BLaER1 treated with 17β-estradiol and CSF1 and Interleukin-3, amounts not matched to agents 10 nM and 100 nM (cell line): Measurements from ENCODE around the gene MTMR2.

Experiments
- H3K27ac ChIP-seq, 11 experiments: shearing (Covaris generic); formaldehyde crosslinking; 2 replicates each; pipeline ENCODE4 v1.8.1; 2022
- H3K27me3 ChIP-seq, 11 experiments: shearing (Covaris generic); formaldehyde crosslinking; 2 replicates each; pipeline ENCODE4 v1.8.1; 2022
- H3K36me3 ChIP-seq, 11 experiments: shearing (Covaris generic); formaldehyde crosslinking; 2 replicates each; pipeline ENCODE4 v1.8.1; 2022
- H3K4me1 ChIP-seq, 10 experiments: shearing (Covaris generic); formaldehyde crosslinking; 2 replicates each; pipeline ENCODE4 v1.8.1; 2022
- H3K4me2 ChIP-seq, 11 experiments: shearing (Covaris generic); formaldehyde crosslinking; 2 replicates each; pipeline ENCODE4 v1.8.1; 2022
- H3K4me3 ChIP-seq, 10 experiments: shearing (Covaris generic); formaldehyde crosslinking; 2 replicates each; pipeline ENCODE4 v1.8.1; 2022
- H3K9ac ChIP-seq, 11 experiments: shearing (Covaris generic); formaldehyde crosslinking; 2 replicates each; pipeline ENCODE4 v1.8.1; 2022
- H3K9me3 ChIP-seq, 11 experiments: shearing (Covaris generic); formaldehyde crosslinking; replicated peaks in 1 of 11; 2 replicates each; pipeline ENCODE4 v1.8.1; 2022
- H4K20me1 ChIP-seq, 11 experiments: shearing (Covaris generic); formaldehyde crosslinking; 2 replicates each; pipeline ENCODE4 v1.8.1; 2022
- Cebpa-rat ChIP-seq, 11 experiments: shearing (Covaris generic); IDR thresholded peaks; 2 replicates each; pipeline ENCODE4 v1.8.1; 2022

Gene MTMR2

GRCh38 chr11:95850137-95850536, 73.8 kb downstream of the MTMR2 start:
- Histone ChIP-seq H3K4me1 (no peaks in the 10 kb centered on the region), H3K4me3 (no peak overlapping the region), H3K27me3 (no peaks in the 10 kb centered on the region), H3K9ac (no peak overlapping the region), H3K27ac (no peak overlapping the region), H3K36me3 (peaks cover 13 to 72% (median 47%) of the 10 kb centered on the region in 11 experiments; a peak in 21 of 22 replicates), H3K9me3 (no peaks in the 10 kb centered on the region), H4K20me1 (0 out of 22 replicates have a peak, but pooled peaks cover 0 to 4% (median 0%) of the 10 kb centered on the region in 11 experiments), H3K4me2 (no peak overlapping the region)
- no peak for TF ChIP-seq Cebpa-rat (IDR thresholded peaks at IDR 0.05)

GRCh38 chr11:95849087-95849825, 74.7 kb downstream of the MTMR2 start:
- Histone ChIP-seq H3K4me2 (no peak overlapping the region), H3K4me1 (no peaks in the 10 kb centered on the region), H3K36me3 (peaks cover 22 to 72% (median 52%) of the 10 kb centered on the region in 11 experiments), H3K27me3 (no peaks in the 10 kb centered on the region), H3K9ac (no peak overlapping the region), H3K27ac (no peak overlapping the region), H3K4me3 (no peak overlapping the region), H4K20me1 (0 out of 22 replicates have a peak, but pooled peaks cover 0 to 4% (median 0%) of the 10 kb centered on the region in 11 experiments), H3K9me3 (no peaks in the 10 kb centered on the region)
- TF ChIP-seq Cebpa-rat (IDR thresholded peaks at IDR 0.05), result no peak

- no peak for TF ChIP-seq Cebpa-rat (IDR thresholded peaks at IDR 0.05)
- Histone ChIP-seq H3K36me3 (peaks cover 50 to 91% (median 69%) of the 10 kb centered on the region in 11 experiments), H3K9ac (no peak overlapping the region), H3K27me3 (no peaks in the 10 kb centered on the region), H3K4me2 (no peak overlapping the region), H3K4me3 (no peak overlapping the region), H3K27ac (no peak overlapping the region), H4K20me1 (0 out of 22 replicates have a peak, but pooled peaks cover 0 to 4% (median 0%) of the 10 kb centered on the region in 11 experiments), H3K9me3 (no peaks in the 10 kb centered on the region), H3K4me1 (no peaks in the 10 kb centered on the region)
These were observed 78.7 kb downstream of the MTMR2 start for GRCh38 chr11:95845167-95845566.

GRCh38 chr11:95835768-95836488, 88.0 kb downstream of the MTMR2 start:
- peaks cover 71 to 100% (median 93%) of the 10 kb centered on the region in 11 experiments for H3K36me3 ChIP-seq

GRCh38 chr11:95835351-95835750, 88.6 kb downstream of the MTMR2 start:
- Histone ChIP-seq H3K9me3 (no peaks in the 10 kb centered on the region), H3K4me2 (no peak overlapping the region), H3K4me3 (no peak overlapping the region), H3K36me3 (peaks cover 70 to 100% (median 94%) of the 10 kb centered on the region in 11 experiments), H3K27ac (no peak overlapping the region), H3K27me3 (no peaks in the 10 kb centered on the region), H3K9ac (no peak overlapping the region), H4K20me1 (no peaks in the 10 kb centered on the region; a peak in 2 of 22 replicates), H3K4me1 (no peaks in the 10 kb centered on the region)
- no peak for TF ChIP-seq Cebpa-rat (IDR thresholded peaks at IDR 0.05)

More at GRCh38 chr11:95835768-95836488, 88.0 kb downstream of the MTMR2 start:
- no peak overlapping the region for H3K9ac ChIP-seq
- H3K4me3 ChIP-seq, result no peak overlapping the region
- no peaks in the 10 kb centered on the region for H3K27me3 ChIP-seq
- no peaks in the 10 kb centered on the region for H3K4me1 ChIP-seq
- no peak for TF ChIP-seq Cebpa-rat (IDR thresholded peaks at IDR 0.05)
- H3K4me2 ChIP-seq, result no peak overlapping the region
- no peaks in the 10 kb centered on the region for H3K9me3 ChIP-seq
- H3K27ac ChIP-seq, result no peak overlapping the region
- no peaks in the 10 kb centered on the region; a peak in 2 of 22 replicates for H4K20me1 ChIP-seq

GRCh38 chr11:95833378-95833777, 90.5 kb downstream of the MTMR2 start:
- no peaks in the 10 kb centered on the region for H3K27me3 ChIP-seq
- TF ChIP-seq Cebpa-rat (IDR thresholded peaks at IDR 0.05), result no peak
- no peaks in the 10 kb centered on the region; a peak in 2 of 22 replicates for H4K20me1 ChIP-seq
- no peak overlapping the region for H3K9ac ChIP-seq
- H3K4me2 ChIP-seq, result no peak overlapping the region
- H3K4me1 ChIP-seq, result no peaks in the 10 kb centered on the region
- H3K27ac ChIP-seq, result no peak overlapping the region
- peaks cover 77 to 100% (median 95%) of the 10 kb centered on the region in 11 experiments for H3K36me3 ChIP-seq
- no peak overlapping the region for H3K4me3 ChIP-seq
- no peaks in the 10 kb centered on the region for H3K9me3 ChIP-seq

- H3K36me3 ChIP-seq, result peaks cover 71 to 100% (median 95%) of the 10 kb centered on the region in 11 experiments
- no peaks in the 10 kb centered on the region for H3K9me3 ChIP-seq
- TF ChIP-seq Cebpa-rat (IDR thresholded peaks at IDR 0.05), result no peak
- no peak overlapping the region for H3K27ac ChIP-seq
- no peak overlapping the region for H3K4me3 ChIP-seq
- no peaks in the 10 kb centered on the region for H3K4me1 ChIP-seq
- no peaks in the 10 kb centered on the region; a peak in 2 of 22 replicates for H4K20me1 ChIP-seq
- H3K9ac ChIP-seq, result no peak overlapping the region
- H3K27me3 ChIP-seq, result no peaks in the 10 kb centered on the region
- no peak overlapping the region for H3K4me2 ChIP-seq
These were observed 91.1 kb downstream of the MTMR2 start for GRCh38 chr11:95832763-95833162.

- Histone ChIP-seq H3K36me3 (peaks cover 67 to 100% (median 95%) of the 10 kb centered on the region in 11 experiments), H3K27ac (no peak overlapping the region), H3K9me3 (no peaks in the 10 kb centered on the region), H3K4me1 (no peaks in the 10 kb centered on the region), H3K4me2 (no peak overlapping the region), H4K20me1 (no peaks in the 10 kb centered on the region; a peak in 2 of 22 replicates), H3K4me3 (no peak overlapping the region), H3K27me3 (no peaks in the 10 kb centered on the region), H3K9ac (no peak overlapping the region)
- TF ChIP-seq Cebpa-rat (IDR thresholded peaks at IDR 0.05), result no peak
These were observed 92.6 kb downstream of the MTMR2 start for GRCh38 chr11:95831198-95831883.
